ENCODE results near the gene COL23A1. TPM values are rescaled to one million over a fixed set of nuclear protein-coding genes. Genes with fewer than 3 reads are reported as not detected.

COL23A1 gene
- polyA plus RNA-seq, 1 donor (not counting 4 experiments of a cell fraction or from before 2014, with no cell fraction given) = not detected

- Histone ChIP-seq H3K4me1 (ENCODE audit: control insufficient read depth, extremely low read depth, insufficient read depth, low read length) (peaks cover 17% of the 10 kb centered on the region), H3K9me1 (ENCODE audit: control insufficient read depth, extremely low read depth, insufficient read depth, low read length) (no peaks in the 10 kb centered on the region), H3K9me3 (ENCODE audit: control insufficient read depth, low read depth, low read length) (no peaks in the 10 kb centered on the region), H3K9ac (ENCODE audit: control insufficient read depth, extremely low read depth, insufficient read depth, low read length) (no peak overlapping the region), H3K36me3 (ENCODE audit: control insufficient read depth in 2 of 2, extremely low read depth in 1 of 2, insufficient read depth in 2 of 2, low read length in 2 of 2) (no peaks in the 10 kb centered on the region), H2AFZ (ENCODE audit: control insufficient read depth, low read length) (no peak overlapping the region), H4K20me1 (ENCODE audit: control insufficient read depth, extremely low read depth, insufficient read depth, low read length) (no peaks in the 10 kb centered on the region), H3K27me3 (ENCODE audit: control insufficient read depth, extremely low read depth, insufficient read depth, low read length) (no peaks in the 10 kb centered on the region), H3K4me2 (ENCODE audit: control insufficient read depth, extremely low read depth, insufficient read depth, low read depth, low read length) (no peak overlapping the region), H3K4me3 (ENCODE audit: control insufficient read depth in 2 of 3, extremely low read depth in 1 of 3, insufficient read depth in 2 of 3, low read depth in 1 of 3, low read length in 3 of 3) (no peak overlapping the region), H3K27ac (ENCODE audit: control insufficient read depth, insufficient read depth, low read length) (no peak overlapping the region), H3K79me2 (ENCODE audit: control insufficient read depth, insufficient read depth, low read length) (no peaks in the 10 kb centered on the region)
- no peak for DNase-seq (ENCODE audit: low read depth, low spot score)
- dilution Hi-C loops (cut with MboI; ENCODE audit: extremely low pct_ligation_motif_present, low sequenced_read_pairs) = no loop called here
- TF ChIP-seq CTCF (optimal IDR thresholded peaks at IDR 0.05 in 1 of 3, IDR thresholded peaks at IDR 0.05 in 1 of 3, conservative IDR thresholded peaks at IDR 0.05 in 1 of 3; ENCODE audit: extremely low read depth in 1 of 3, insufficient read depth in 2 of 3, low read length in 3 of 3) = no peak
- TF ChIP-seq EZH2 (IDR thresholded peaks at IDR 0.05; ENCODE audit: low read length) = no peak
- FAIRE-seq = no peak
Measured at GRCh38 chr5:178595150-178595549, 5.0 kb upstream of the COL23A1 start.

DNA sequence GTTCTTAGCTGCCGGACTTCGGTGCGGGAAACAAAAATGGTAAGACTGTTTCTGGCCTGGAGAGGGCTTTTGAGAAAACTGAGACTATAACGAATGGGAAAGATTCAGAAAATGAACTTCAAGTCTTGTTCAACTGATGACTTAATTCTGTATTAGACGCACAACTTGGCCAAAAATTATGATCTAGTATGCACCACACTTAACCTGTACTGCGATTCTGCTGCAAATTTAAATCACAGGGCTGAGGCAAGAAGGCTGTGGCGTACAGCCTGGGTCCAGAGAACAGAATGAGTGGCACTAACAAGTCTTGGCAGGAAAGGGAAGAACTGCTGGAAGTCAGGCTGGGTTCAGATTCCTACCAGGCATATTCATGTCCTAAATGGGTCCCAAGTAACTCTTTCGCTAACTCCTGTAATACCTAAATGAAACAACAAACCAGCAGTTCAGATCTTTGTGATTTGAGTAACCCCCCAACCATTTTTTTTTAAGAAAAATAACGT, 781 bp upstream of the COL23A1 start:
- Histone ChIP-seq H3K4me3 (ENCODE audit: control insufficient read depth in 2 of 3, extremely low read depth in 1 of 3, insufficient read depth in 2 of 3, low read depth in 1 of 3, low read length in 3 of 3) (peak overlapping the region in 2 of 3 experiments; percentile 62 to 67), H3K9me1 (ENCODE audit: control insufficient read depth, extremely low read depth, insufficient read depth, low read length) (no peaks in the 10 kb centered on the region), H3K4me1 (ENCODE audit: control insufficient read depth, extremely low read depth, insufficient read depth, low read length) (peaks cover 19% of the 10 kb centered on the region), H3K9me3 (ENCODE audit: control insufficient read depth, low read depth, low read length) (no peaks in the 10 kb centered on the region), H2AFZ (ENCODE audit: control insufficient read depth, low read length) (peak overlapping the region; percentile 50), H3K27me3 (ENCODE audit: control insufficient read depth, extremely low read depth, insufficient read depth, low read length) (peaks cover 24% of the 10 kb centered on the region), H3K9ac (ENCODE audit: control insufficient read depth, extremely low read depth, insufficient read depth, low read length) (peak overlapping the region; percentile 37), H3K36me3 (ENCODE audit: control insufficient read depth in 2 of 2, extremely low read depth in 1 of 2, insufficient read depth in 2 of 2, low read length in 2 of 2) (no peaks in the 10 kb centered on the region), H4K20me1 (ENCODE audit: control insufficient read depth, extremely low read depth, insufficient read depth, low read length) (no peaks in the 10 kb centered on the region), H3K79me2 (ENCODE audit: control insufficient read depth, insufficient read depth, low read length) (no peaks in the 10 kb centered on the region), H3K4me2 (ENCODE audit: control insufficient read depth, extremely low read depth, insufficient read depth, low read depth, low read length) (peak overlapping the region; percentile 79), H3K27ac (ENCODE audit: control insufficient read depth, insufficient read depth, low read length) (peak overlapping the region; percentile 17)
- dilution Hi-C loops (cut with MboI; ENCODE audit: extremely low pct_ligation_motif_present, low sequenced_read_pairs) = no loop called here
- TF ChIP-seq CTCF (optimal IDR thresholded peaks at IDR 0.05 in 1 of 3, IDR thresholded peaks at IDR 0.05 in 1 of 3, conservative IDR thresholded peaks at IDR 0.05 in 1 of 3; ENCODE audit: extremely low read depth in 1 of 3, insufficient read depth in 2 of 3, low read length in 3 of 3) (no peak), EZH2 (IDR thresholded peaks at IDR 0.05; ENCODE audit: low read length) (no peak)
- FAIRE-seq (peak; percentile 93), DNase-seq (ENCODE audit: low read depth, low spot score) (peak; percentile 38)
